Astrocyte (in vitro differentiated cells and primary cell): Measurements from ENCODE around the gene ERMP1.

Experiments
- EZH2 ChIP-seq: IDR thresholded peaks from 2 replicates; pipeline ENCODE4 v1.6.1; 2012; ENCODE audit warnings: mild to moderate bottlenecking, low read length, inconsistent platforms; ENCODE audit not compliant: insufficient read depth
- TF ChIP-seq, protein P1 (sequence below): IDR thresholded peaks from 2 replicates; pipeline ENCODE4 v1.5.1; 2011; ENCODE audit warnings: low read depth, mild to moderate bottlenecking, inconsistent platforms, low read length, moderate library complexity; ENCODE audit not compliant: insufficient read depth

DNA sequence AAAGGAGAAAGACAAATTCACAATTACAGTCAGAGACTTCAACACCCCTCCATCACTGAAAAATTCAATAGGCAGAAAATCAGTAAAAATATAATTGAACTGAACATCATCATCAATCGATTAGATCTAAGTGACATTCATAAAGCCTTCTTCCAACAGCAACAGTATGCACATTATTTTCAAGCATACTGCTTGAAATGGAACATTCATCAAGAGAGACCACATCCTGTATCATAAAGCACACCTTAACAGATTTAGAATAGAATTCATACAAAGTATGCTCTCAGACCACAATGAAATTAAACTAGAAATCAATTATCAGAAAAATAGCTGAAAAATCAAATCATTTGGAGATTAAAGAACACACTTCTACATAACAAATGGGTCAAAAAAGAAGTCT is 39.1 kb downstream of the ERMP1 start:
- TF ChIP-seq, protein P1, sequence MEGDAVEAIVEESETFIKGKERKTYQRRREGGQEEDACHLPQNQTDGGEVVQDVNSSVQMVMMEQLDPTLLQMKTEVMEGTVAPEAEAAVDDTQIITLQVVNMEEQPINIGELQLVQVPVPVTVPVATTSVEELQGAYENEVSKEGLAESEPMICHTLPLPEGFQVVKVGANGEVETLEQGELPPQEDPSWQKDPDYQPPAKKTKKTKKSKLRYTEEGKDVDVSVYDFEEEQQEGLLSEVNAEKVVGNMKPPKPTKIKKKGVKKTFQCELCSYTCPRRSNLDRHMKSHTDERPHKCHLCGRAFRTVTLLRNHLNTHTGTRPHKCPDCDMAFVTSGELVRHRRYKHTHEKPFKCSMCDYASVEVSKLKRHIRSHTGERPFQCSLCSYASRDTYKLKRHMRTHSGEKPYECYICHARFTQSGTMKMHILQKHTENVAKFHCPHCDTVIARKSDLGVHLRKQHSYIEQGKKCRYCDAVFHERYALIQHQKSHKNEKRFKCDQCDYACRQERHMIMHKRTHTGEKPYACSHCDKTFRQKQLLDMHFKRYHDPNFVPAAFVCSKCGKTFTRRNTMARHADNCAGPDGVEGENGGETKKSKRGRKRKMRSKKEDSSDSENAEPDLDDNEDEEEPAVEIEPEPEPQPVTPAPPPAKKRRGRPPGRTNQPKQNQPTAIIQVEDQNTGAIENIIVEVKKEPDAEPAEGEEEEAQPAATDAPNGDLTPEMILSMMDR = no peak
- TF ChIP-seq EZH2 = no peak
